HepG2 (cell line): ENCODE data around the gene KRTCAP3. TPM values are rescaled to one million over a fixed set of nuclear protein-coding genes. Genes with fewer than 3 reads are reported as not detected.

Source experiments
- ATAC-seq: fragments of 200-7000 bp; cut with Tn5 transposase; 3 replicates; pipeline ENCODE4 v1.9.1; 2020; ENCODE audit warnings: mild to moderate bottlenecking, moderate library complexity
- BruUV-seq: library from RNA; stranded (reverse); fragments of 400-500 nt; replicated peaks from 2 replicates; lab custom pipeline; 2021; lab: Mats Ljungman, UMichigan
- CTCF ChIA-PET: fragments of 300-600 bp; formaldehyde crosslinking; extraction: SDS; loops from one replicate; lab custom pipeline; 2021; ENCODE audit warnings: low total read pairs, inconsistent platforms, low intra/inter-chr PET ratio; lab: Yijun Ruan, JAX
- POLR2A ChIA-PET: fragments of 350-600 bp; sonication (Branson Sonifier 250); formaldehyde crosslinking; loops from one replicate; lab custom pipeline; 2020; ENCODE audit warnings: antibody characterized with exemption, inconsistent platforms; lab: Yijun Ruan, JAX
- DNase-seq: peaks from one replicate; pipeline ENCODE4 v3.0.0-alpha.2; 2015; ENCODE audit warnings: low spot score
- FAIRE-seq: peaks from 3 replicates; lab custom pipeline; 2011; peaks lifted over from hg19 to GRCh38; lab: Jason Lieb, UNC
- H2AFZ ChIP-seq: one replicate; pipeline ENCODE4 v1.6.1; 2011; ENCODE audit warnings: low read length, inconsistent platforms
- H3K27ac ChIP-seq: fragments of 300-600 bp; 3 replicates; pipeline ENCODE4 v1.8.0; 2011; ENCODE audit warnings: mixed run types, mild to moderate bottlenecking, mixed read lengths, low read length, inconsistent platforms; ENCODE audit not compliant: insufficient read depth; ENCODE audit errors: extremely low read length
- H3K27me3 ChIP-seq, 2 experiments: fragments of 200-600 bp in 1 of 2; 2 replicates in 1 of 2; 3 replicates in 1 of 2; pipeline versions ENCODE4 v1.6.0 to v1.8.0; 2011; ENCODE audit warnings: low read length in 2 of 2, mild to moderate bottlenecking in 2 of 2, moderate library complexity in 2 of 2, inconsistent platforms in 1 of 2; ENCODE audit not compliant: insufficient read depth in 2 of 2, control insufficient read depth in 1 of 2
- H3K36me3 ChIP-seq, 2 experiments: fragments of 200-600 bp in 1 of 2; replicated peaks in 1 of 2; 2 replicates in 1 of 2; 3 replicates in 1 of 2; pipeline versions ENCODE4 v1.5.1 to v1.8.0; 2011; ENCODE audit warnings: low read length in 2 of 2, inconsistent platforms in 1 of 2; ENCODE audit not compliant: insufficient read depth in 2 of 2, control insufficient read depth in 1 of 2
- H3K4me1 ChIP-seq: 2 replicates; pipeline ENCODE4 v1.5.1; 2012; ENCODE audit warnings: low read length, inconsistent platforms; ENCODE audit not compliant: insufficient read depth
- H3K4me2 ChIP-seq: 2 replicates; pipeline ENCODE4 v1.6.0; 2011; ENCODE audit warnings: low read depth, low read length, inconsistent platforms
- H3K4me3 ChIP-seq, 3 experiments: fragments of 200-600 bp in 1 of 3; sonication (generic), shearing (Covaris generic) in 1 of 3; replicated peaks in 1 of 3; 2 replicates each; pipeline ENCODE4 v1.5.1; 2011 to 2016; ENCODE audit warnings: low read length in 3 of 3, inconsistent platforms in 2 of 3, low read depth in 2 of 3, mild to moderate bottlenecking in 2 of 3, control low read depth in 1 of 3, mixed read lengths in 1 of 3; ENCODE audit not compliant: insufficient read depth in 1 of 3
- H3K79me2 ChIP-seq: one replicate; pipeline ENCODE4 v1.6.1; 2011; ENCODE audit warnings: low read length, inconsistent platforms; ENCODE audit not compliant: insufficient read depth
- H3K9ac ChIP-seq: 2 replicates; pipeline ENCODE4 v1.6.0; 2011; ENCODE audit warnings: mild to moderate bottlenecking, low read depth, low read length, inconsistent platforms; ENCODE audit not compliant: insufficient read depth
- H3K9me3 ChIP-seq: 2 replicates; pipeline ENCODE4 v1.5.1; 2012; ENCODE audit warnings: mild to moderate bottlenecking, low read length
- H4K20me1 ChIP-seq: 2 replicates; pipeline ENCODE4 v1.6.0; 2011; ENCODE audit warnings: inconsistent platforms, mild to moderate bottlenecking, low read length, moderate library complexity; ENCODE audit not compliant: insufficient read depth
- AKNA ChIP-seq: sonication (generic); formaldehyde crosslinking; IDR thresholded peaks from 2 replicates; pipeline ENCODE4 v1.4.0; 2020; ENCODE audit warnings: missing genetic modification reagents, borderline replicate concordance
- CERS6 ChIP-seq: sonication (generic); formaldehyde crosslinking; IDR thresholded peaks from 2 replicates; pipeline ENCODE4 v1.5.0; 2020; ENCODE audit warnings: missing genetic modification reagents
- HOXA5 ChIP-seq: sonication (generic); formaldehyde crosslinking; IDR thresholded peaks from 2 replicates; pipeline ENCODE4 v1.4.0; 2020; ENCODE audit warnings: missing genetic modification reagents
- MAFK ChIP-seq, 2 experiments: IDR thresholded peaks in 1 of 2; conservative IDR thresholded peaks in 1 of 2; 2 replicates each; pipeline ENCODE4 v1.6.1; 2011; ENCODE audit warnings: improper control_type of control experiment in 2 of 2, low read length in 2 of 2
- NFKBIZ ChIP-seq: IDR thresholded peaks from 2 replicates; pipeline ENCODE4 v1.6.1; 2018; ENCODE audit warnings: missing genetic modification reagents, missing compliant biosample characterization
- NR1H2 ChIP-seq: sonication (generic); formaldehyde crosslinking; IDR thresholded peaks from 2 replicates; pipeline ENCODE4 v1.8.1; 2022; ENCODE audit warnings: low read depth, missing genetic modification reagents, borderline replicate concordance
- NR2F2 ChIP-seq: IDR thresholded peaks from 2 replicates; pipeline ENCODE4 v1.6.1; 2012; ENCODE audit warnings: low read depth, inconsistent platforms, borderline replicate concordance
- RFX3 ChIP-seq: IDR thresholded peaks from 2 replicates; pipeline ENCODE4 v1.6.1; 2016; ENCODE audit warnings: missing biosample characterization, missing genetic modification reagents
- ZNF124 ChIP-seq: sonication (generic); formaldehyde crosslinking; IDR thresholded peaks from 2 replicates; pipeline ENCODE4 v1.4.0; 2020; ENCODE audit warnings: missing genetic modification reagents
- ZNF160 ChIP-seq: sonication (generic); formaldehyde crosslinking; IDR thresholded peaks from 2 replicates; pipeline ENCODE4 v1.8.0; 2022; ENCODE audit warnings: mild to moderate bottlenecking, inconsistent platforms, missing genetic modification reagents
- ZNF331 ChIP-seq: sonication (generic); formaldehyde crosslinking; IDR thresholded peaks from 2 replicates; pipeline ENCODE4 v1.4.0; 2020; ENCODE audit warnings: missing genetic modification reagents
- ZNF33B ChIP-seq: sonication (generic); formaldehyde crosslinking; IDR thresholded peaks from 2 replicates; pipeline ENCODE4 v1.5.1; 2020; ENCODE audit warnings: mild to moderate bottlenecking, missing genetic modification reagents
- ZNF34 ChIP-seq: sonication (generic); formaldehyde crosslinking; IDR thresholded peaks from 2 replicates; pipeline ENCODE4 v1.4.0; 2020; ENCODE audit warnings: mild to moderate bottlenecking, missing genetic modification reagents, borderline replicate concordance
- ZNF598 ChIP-seq: sonication (generic); formaldehyde crosslinking; IDR thresholded peaks from 2 replicates; pipeline ENCODE4 v1.5.1; 2020; ENCODE audit warnings: mild to moderate bottlenecking, missing genetic modification reagents, borderline replicate concordance
- ZNF672 ChIP-seq: sonication (generic); formaldehyde crosslinking; IDR thresholded peaks from 2 replicates; pipeline ENCODE4 v1.8.1; 2022; ENCODE audit warnings: missing genetic modification reagents
- ZNF75D ChIP-seq: sonication (generic); formaldehyde crosslinking; IDR thresholded peaks from 2 replicates; pipeline ENCODE4 v1.8.1; 2023; ENCODE audit warnings: missing genetic modification reagents, mild to moderate bottlenecking, borderline replicate concordance
- WGBS: methylation state at CpG from one replicate; pipeline ENCODE4 v1.1.6; 2017; ENCODE audit warnings: low lambda C conversion rate; 5-methylcytosine and 5-hydroxymethylcytosine counted together
- in situ Hi-C: cut with HindIII; loops from 2 replicates; pipeline ENCODE4 v1.10.0; 2017; ENCODE audit warnings: low pct_unique_long_range_greater_than_20kb; ENCODE audit not compliant: extremely low pct_ligation_motif_present
- intact Hi-C: fragments of 100-400 bp; cut with micrococcal nuclease; formaldehyde crosslinking; loops from one replicate; pipeline ENCODE4 v1.10.0; 2022; ENCODE audit not compliant: unreplicated experiment
- polyA plus RNA-seq, 8 experiments: library from polyadenylated mRNA; depleted of rRNA in 3 of 8; stranded (reverse) in 7 of 8; unstranded in 1 of 8; fragments of >200 nt; fragmentation: Illumina TruSeq in 4 of 8; extraction: Trizol in 4 of 8; gene quantifications; 2 replicates each; pipeline versions ENCODE4 v1.2.1 to v1.2.3, GENCODE V29; 2011 to 2016; ENCODE audit warnings: low read depth in 4 of 8, missing spikeins in 1 of 8, mixed read lengths in 1 of 8; ENCODE audit not compliant: insufficient read depth in 1 of 8
- total RNA-seq, 5 experiments: library from RNA; depleted of rRNA; stranded (reverse); fragments of >200 nt; fragmentation: Illumina TruSeq; extraction: Trizol; gene quantifications; 2 replicates each; pipeline ENCODE4 v1.2.3, GENCODE V29; 2016; ENCODE audit warnings: low read depth in 1 of 5
- TF ChIP-seq, protein P1 (sequence below): sonication (generic); formaldehyde crosslinking; IDR thresholded peaks from 2 replicates; pipeline ENCODE4 v1.9.0; 2021; ENCODE audit warnings: missing genetic modification reagents, mild to moderate bottlenecking, borderline replicate concordance

The KRTCAP3 gene
- total and polyA plus RNA-seq, 2 of the 13 experiments (the other 11 are each of a cell fraction or from before 2014, with no cell fraction given) = 2.1 to 4.5 TPM

- H2AFZ ChIP-seq = no peak overlapping the region
- ChIA-PET POLR2A (interaction anchor here (1.5 to 3.8 kb wide), 6 partner anchors 22 to 256 kb away, joined by 3 to 133 read pairs (median 23); partner anchors contain the start of genes CCDC121, GPN1, GTF3C2 and NRBP1), CTCF (interaction anchor here (0.7 to 3.5 kb wide), 3 partner anchors 22 to 275 kb away, joined by 4 to 29 read pairs (median 23); no protein-coding TSS in a partner anchor)
- peak overlapping the region; percentile 93 for H3K9ac ChIP-seq
- peak; percentile 88 for DNase-seq
- peak overlapping the region; percentile 86 to 99 (median 93) for H3K4me3 ChIP-seq
- in situ Hi-C loops (no loop called here), intact Hi-C loops (loop anchor here (1.0 to 5.0 kb wide), 5 partner anchors 81 to 275 kb away; partner anchors contain the start of genes IFT172, SLC4A1AP and SUPT7L)
- peaks cover 68% of the 10 kb centered on the region for H3K4me1 ChIP-seq
- peak; percentile 74 for FAIRE-seq
- H3K9me3 ChIP-seq = no peaks in the 10 kb centered on the region
- H3K79me2 ChIP-seq = peaks cover 56% of the 10 kb centered on the region
- H3K4me2 ChIP-seq = peak overlapping the region; percentile 97
- H3K36me3 ChIP-seq = peaks cover 0 to 12% of the 10 kb centered on the region in 2 experiments; a peak in 3 of 5 replicates
- 0 out of 2 replicates have a peak, but pooled peaks cover 6% of the 10 kb centered on the region for H4K20me1 ChIP-seq
- H3K27ac ChIP-seq = peak overlapping the region; percentile 95
- BruUV-seq = no TSS peak
- H3K27me3 ChIP-seq = no peaks in the 10 kb centered on the region; a peak in 1 of 5 replicates
- WGBS = 49% methylated on average over 16 of the region's 16 CpGs
- ATAC-seq = peak; percentile 23
- TF ChIP-seq ZNF331 (CRISPR knock-in tag) (no peak), MAFK (conservative IDR thresholded peaks at IDR 0.05 in 1 of 2, IDR thresholded peaks at IDR 0.05 in 1 of 2; ENCODE audit: low read length in 2 of 2) (no peak), AKNA (CRISPR knock-in tag) (no peak), NR1H2 (no peak), HOXA5 (CRISPR knock-in tag) (0 out of 2 replicates have a peak, but pooled peaks have one; percentile 51), RFX3 (CRISPR knock-in tag) (no peak), ZNF672 (CRISPR knock-in tag) (no peak), ZNF160 (no peak), NR2F2 (no peak), CERS6 (CRISPR knock-in tag) (no peak), ZNF75D (CRISPR knock-in tag) (no peak), ZNF598 (CRISPR knock-in tag) (no peak), NFKBIZ (CRISPR knock-in tag) (no peak), ZNF33B (CRISPR knock-in tag) (no peak), ZNF34 (CRISPR knock-in tag) (no peak), ZNF124 (no peak)
- TF ChIP-seq, protein P1, sequence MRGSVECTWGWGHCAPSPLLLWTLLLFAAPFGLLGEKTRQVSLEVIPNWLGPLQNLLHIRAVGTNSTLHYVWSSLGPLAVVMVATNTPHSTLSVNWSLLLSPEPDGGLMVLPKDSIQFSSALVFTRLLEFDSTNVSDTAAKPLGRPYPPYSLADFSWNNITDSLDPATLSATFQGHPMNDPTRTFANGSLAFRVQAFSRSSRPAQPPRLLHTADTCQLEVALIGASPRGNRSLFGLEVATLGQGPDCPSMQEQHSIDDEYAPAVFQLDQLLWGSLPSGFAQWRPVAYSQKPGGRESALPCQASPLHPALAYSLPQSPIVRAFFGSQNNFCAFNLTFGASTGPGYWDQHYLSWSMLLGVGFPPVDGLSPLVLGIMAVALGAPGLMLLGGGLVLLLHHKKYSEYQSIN (CRISPR knock-in tag) = no peak
These were observed 34.2 kb upstream of the KRTCAP3 start for GRCh38 chr2:27407798-27408491.
